ENCODE measurements around the gene ZNF177.
"Not testable (repeated sequence)": the region's sequence is repeated elsewhere in the genome, so short reads cannot be mapped to it uniquely, and the experiment has no call there.

The ZNF177 gene

DNA sequence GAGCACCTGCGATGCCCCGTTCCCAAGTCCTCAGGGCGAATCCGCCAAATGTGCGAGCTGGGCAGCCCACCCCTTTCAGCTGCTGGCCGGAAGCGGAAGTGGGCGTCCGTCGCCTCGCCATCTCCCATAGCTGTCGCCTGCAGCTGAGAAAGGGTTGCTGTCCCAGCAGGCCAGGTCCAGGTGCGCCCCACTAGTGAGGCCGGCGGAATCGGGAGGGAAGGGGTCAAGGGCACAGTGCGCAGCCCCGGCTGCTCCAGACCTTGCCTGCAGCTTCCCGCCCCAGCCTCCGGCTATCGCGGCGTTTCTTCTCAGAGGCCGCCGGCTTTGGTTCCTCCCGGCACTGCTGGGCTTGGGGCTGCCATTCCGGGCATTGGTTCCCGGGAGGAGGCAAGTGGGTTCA, at the start of gene ZNF177:
TSS of gene ZNF177 (plus strand) at position 109 of the 400 bp plus-strand sequence. CDS start 15,299 bp downstream, outside the sequence.
- DNase-seq = no peak

DNA sequence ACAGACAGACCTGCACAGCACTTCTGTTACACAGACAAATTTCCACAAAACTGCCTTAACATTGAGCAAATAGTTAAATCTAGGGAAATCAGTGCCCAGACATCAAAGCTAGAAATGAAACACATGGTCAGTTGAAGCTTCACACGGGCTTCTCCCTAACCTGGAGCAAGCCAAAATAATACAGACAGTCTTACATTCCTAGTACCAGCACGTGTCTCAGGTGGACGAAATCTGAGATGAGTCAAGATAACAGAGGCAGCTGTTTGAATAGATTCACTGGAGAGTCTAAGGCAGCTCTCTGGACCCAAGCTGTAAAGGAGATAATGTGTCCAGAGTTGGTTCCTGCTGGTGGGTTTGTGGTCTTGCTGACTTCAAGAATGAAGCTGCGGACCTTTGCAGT, 49.1 kb upstream of the ZNF177 start:
- DNase-seq = no peak

- DNase-seq = no peak
Observed at GRCh38 chr19:9321338-9321737, 41.5 kb upstream of the ZNF177 start.

- DNase-seq = not testable (repeated sequence)
Observed at GRCh38 chr19:9321756-9322155, 41.1 kb upstream of the ZNF177 start.

- not testable (repeated sequence) for DNase-seq
Observed at GRCh38 chr19:9322201-9322600, 40.6 kb upstream of the ZNF177 start.

DNA sequence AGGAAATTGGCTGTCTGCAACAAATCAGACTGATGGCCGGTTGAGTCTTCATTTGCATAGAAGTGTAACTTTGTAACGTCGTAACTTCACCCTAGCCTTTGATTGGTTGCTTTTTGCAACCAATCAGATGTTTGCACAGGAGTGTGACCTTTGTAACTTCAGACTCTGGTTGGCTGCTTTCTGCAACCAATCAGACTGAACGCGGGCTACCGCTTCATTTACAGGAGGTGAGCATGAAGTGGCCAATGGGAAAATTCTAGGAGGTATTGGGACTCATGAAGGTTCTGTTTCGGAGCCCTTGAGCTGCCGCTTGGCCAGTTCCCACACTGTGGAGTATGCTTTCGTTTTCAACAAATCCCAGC, 39.3 kb upstream of the ZNF177 start:
- DNase-seq = peak; percentile 9 to 40

DNA sequence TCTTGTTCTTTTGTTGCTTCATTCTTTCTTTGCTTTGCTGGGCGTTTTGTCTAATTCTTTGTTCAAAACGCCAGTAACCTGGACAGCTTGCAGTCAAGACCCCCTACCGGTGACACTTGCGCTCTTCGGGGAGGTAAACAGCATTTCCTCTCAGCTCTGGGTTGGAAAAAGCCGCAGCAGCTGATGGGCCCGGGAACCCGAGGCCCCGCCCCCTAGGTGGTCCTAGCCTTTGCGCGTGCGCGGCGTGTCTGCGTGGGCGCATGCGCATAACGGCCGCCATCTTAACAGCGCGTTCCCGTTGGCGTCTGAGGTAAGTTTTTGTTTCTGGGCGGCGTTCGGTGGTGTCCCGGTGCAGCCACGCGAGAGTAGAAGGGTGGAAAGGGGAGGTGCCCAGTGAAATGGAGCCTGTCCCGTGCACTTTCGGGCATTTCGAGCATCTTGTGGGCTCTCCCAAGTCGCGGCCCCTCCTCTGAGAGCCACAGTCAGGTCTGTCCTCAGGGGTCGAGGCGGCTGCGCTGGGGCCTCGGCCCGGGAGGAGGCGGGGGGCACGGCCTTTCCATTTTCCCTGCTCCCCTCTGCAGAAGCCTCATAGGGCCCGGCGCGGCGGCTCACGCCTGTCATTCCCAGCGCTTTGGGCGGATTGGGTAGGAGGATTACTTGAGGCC, 38.8 kb upstream of the ZNF177 start, which contains the start of gene ZNF559:
TSS of gene ZNF559 (plus strand) at position 261 of the 665 bp plus-strand sequence. CDS start 14,371 bp downstream, outside the sequence.
- DNase-seq = peak; percentile 95 to 97

- DNase-seq = no peak
Observed at GRCh38 chr19:9324584-9324962, 38.2 kb upstream of the ZNF177 start.

DNA sequence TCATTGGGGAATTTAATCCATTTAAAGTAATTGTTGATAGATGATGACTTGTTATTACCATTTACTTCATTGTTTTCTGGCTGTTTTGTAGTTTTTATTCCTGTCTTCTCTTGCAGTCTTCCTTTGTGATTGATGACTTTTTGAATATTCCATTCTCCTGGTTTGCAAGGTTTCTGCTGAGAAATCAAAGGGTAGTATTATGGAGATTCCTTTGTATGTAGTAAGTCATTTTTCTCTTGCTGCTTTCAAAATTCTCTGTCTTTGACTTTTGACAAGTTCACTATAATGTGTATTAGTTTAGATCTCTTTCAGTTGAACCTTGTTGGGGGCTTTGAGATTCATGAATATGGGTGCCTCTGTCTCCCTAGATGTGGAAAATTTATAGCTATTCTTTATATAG, 32.8 kb upstream of the ZNF177 start:
- no peak for DNase-seq

GRCh38 chr19:9342610-9343304, 20.1 kb upstream of the ZNF177 start:
- DNase-seq = no peak

DNA sequence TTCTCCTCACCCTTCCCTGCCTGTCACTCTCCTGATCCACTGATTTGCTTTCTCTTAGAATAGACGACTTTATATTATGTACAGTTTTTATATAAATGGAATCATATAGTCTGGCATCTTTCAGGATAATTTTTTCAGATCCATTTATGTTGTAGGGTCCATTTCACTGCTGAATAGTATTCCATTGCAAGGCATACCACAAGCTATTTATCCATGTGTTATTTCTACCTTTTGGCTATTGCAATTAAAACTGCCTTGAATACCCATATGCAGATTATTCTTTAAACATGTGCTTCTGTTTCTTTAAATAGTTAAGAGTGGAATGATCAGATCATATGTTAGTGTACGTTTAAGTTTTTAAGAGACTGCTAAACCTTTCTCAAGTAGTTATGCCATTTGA, 17.8 kb upstream of the ZNF177 start:
- DNase-seq = no peak

DNA sequence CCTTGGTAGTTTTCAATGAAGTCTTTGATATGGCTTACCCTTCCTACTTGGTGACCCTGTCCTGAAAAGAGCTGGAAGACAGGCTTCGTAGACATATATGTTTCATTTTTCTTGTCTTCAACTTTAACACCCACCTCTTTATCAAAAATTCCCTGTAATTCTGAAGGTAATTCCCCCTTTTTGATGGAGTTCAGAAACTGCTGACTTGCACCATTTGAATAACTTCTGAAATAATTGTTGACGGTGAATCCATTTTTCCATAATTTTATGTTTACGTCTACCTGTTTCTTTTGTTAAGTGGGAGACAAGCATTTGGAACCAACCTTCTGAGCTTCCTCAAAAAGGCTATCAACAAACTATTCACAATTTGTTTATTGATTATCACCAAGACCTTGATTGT, 14.6 kb upstream of the ZNF177 start:
- DNase-seq = no peak

DNA sequence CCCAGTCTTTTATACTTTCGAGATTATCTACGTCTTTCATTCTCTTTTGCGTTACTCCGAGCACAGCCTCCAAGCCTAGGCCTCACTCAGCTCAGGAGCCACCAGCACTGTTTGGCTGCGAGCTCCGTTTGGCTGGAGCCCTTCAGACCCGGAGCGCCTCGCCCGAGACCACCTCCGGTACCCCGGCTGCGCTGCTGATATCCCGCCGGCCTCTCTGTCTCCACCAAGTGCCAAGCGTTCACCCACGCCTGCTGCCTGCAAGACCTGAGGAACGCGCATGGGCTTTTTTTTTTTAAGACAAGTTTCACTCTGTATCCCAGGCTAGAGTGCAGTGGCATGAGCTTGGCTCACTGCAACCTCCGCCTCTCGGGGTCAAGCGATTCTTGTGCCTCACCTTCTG, 14.1 kb upstream of the ZNF177 start:
- DNase-seq = no peak

DNA sequence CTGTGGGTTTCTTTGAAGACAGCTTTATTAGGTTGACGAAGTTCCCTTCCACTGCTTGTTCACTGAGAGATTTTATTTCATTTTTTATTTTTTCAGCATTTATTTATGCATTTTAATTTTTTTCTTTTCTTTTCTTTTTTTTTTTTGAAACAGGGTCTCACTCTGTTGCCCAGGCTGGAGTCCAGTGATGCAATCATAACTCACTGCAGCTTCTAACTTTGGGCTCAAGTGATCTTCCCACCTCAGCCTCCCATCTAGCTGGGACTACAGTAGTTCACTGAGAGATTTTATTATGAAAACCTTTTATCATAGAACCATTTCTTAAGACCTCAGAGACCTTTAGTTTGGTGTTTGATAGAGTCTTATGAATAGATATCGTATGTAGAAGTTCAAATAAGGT, 10.3 kb upstream of the ZNF177 start:
- no peak for DNase-seq

- DNase-seq = no peak
Observed at GRCh38 chr19:9353011-9353410, 9.8 kb upstream of the ZNF177 start.

- no peak for DNase-seq
Observed at GRCh38 chr19:9354651-9355050, 8.2 kb upstream of the ZNF177 start.

DNA sequence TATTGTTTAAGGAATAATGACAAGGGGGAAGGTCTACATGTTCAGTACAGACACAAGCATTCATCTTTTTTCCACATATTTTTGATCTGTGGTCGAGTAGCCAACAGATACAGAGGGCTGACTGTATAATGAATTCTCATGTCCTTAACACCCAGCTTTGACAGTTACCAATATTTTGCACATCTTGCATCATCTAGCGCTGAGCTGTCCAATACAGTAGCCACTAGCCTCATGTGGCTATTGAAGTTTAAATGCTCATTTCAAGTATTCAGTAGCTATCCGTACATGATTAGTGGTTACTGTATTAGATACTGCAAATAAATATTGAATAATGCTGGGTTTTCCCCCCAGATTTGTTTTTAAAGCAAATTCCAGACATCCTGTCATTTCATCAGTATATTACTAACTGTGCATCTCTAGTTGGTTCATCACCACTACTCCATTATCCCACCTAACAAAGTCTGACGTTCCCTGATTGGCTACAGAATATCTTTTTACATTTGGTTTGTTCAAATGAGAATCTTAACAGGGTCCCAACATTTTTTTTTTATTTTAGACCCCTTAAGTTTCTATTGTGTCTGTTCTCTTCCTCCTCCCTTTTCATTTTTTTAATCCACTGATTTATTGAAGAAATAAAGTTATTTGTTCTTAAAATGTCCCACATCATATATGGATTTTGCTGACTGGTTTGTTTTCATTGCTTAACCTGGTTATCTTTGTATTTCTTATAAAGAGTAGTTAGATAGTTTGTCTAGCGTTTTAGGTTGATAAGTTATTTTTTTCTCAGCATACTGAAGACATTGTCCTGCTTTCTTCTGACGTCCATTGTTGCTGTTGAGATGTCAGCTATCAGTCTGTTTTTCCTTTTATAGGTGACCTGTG, 8.2 kb downstream of the ZNF177 start:
- DNase-seq = no peak

- DNase-seq = no peak
Observed at GRCh38 chr19:9381361-9381785, 18.6 kb downstream of the ZNF177 start.

- DNase-seq = peak; percentile 49 to 53
Observed at GRCh38 chr19:9406798-9407352, 44.1 kb downstream of the ZNF177 start.

GRCh38 chr19:9407827-9408226, 45.0 kb downstream of the ZNF177 start:
- no peak for DNase-seq

- no peak for DNase-seq
Observed at GRCh38 chr19:9413240-9413954, 50.6 kb downstream of the ZNF177 start.

DNA sequence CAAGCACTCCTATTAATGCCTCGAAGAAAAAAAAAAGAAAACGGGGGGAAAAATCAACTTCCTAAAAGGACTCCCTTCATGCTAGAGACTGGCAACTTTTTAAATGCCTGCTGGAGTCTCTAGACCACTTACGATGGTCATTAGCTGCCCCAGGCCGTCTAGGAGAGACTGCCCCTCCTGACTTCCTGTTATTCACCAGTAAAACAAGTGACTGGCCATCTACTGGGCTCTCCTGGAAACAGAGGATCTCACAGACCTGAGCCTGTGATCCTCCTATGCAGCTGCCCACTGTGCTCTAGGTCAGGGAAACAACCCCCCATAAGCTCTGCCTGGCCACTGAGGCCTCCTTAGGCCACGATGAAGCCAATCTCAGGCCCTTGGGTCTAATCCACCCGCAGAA, 65.1 kb downstream of the ZNF177 start:
- no peak for DNase-seq

- DNase-seq = no peak
Observed at GRCh38 chr19:9430444-9430843, 67.6 kb downstream of the ZNF177 start.
